Hippocampal formation (tissue), 2 donors: ENCODE measurements around the gene TRIAP1.
A peak's percentile ranks its signal among the peaks of the same experiment; 100 is the strongest.
"Not testable (repeated sequence)": the region's sequence is repeated elsewhere in the genome, so short reads cannot be mapped to it uniquely, and the experiment has no call there.

Source experiments
- DNase-seq, 2 donors: peaks; one replicate each; lab custom pipeline; 2025; lab: John Stamatoyannopoulos, UW

TRIAP1 gene

DNA sequence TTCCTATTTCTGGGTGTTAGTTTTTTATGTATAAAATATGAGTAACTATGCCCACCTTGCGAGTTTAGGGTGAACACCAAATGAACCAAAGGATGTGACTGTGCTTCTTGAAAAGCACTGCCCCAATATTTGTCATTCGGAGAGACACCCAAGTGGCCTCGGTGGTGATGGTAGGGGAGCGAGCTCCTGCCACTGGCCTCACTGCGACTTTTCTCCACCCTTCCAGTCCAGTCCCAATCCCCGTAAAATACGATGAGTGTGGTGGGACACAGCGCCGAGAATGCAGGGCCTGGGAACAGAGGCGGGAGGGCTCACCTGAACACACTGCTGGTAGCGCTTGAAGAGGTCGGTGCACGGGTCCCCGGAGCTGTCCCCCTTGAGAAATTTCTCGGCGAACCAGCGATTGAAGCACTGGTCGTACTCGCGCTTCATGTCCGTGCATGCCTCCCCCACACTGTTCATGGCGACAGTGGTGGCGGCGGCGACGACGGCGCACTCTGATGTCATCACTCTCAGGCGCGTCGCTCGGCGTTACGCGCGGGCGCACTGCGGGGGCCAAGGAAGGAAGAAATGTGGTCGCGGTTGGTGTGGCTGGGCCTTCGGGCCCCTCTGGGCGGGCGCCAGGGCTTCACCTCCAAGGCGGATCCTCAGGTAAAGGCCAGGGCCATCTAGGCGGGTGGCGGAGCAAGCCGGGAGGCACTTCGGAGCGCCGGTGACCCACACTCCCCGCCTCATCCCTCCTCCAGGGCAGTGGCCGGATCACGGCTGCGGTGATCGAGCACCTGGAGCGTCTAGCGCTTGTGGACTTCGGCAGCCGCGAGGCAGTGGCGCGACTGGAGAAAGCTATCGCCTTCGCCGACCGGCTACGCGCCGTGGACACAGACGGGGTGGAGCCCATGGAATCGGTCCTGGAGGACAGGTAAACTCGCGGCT is at the start of gene TRIAP1, which contains the start of gene GATC:
Gene TRIAP1, minus strand, starts transcription at position 474 of the 933 bp plus-strand sequence. Its CDS starts 12 bp downstream, at position 462.
Gene GATC, plus strand, starts transcription at position 534 of the 933 bp plus-strand sequence. Its CDS starts 37 bp downstream, at position 571.
- DNase-seq, result peak; percentile 58 to 78

DNA sequence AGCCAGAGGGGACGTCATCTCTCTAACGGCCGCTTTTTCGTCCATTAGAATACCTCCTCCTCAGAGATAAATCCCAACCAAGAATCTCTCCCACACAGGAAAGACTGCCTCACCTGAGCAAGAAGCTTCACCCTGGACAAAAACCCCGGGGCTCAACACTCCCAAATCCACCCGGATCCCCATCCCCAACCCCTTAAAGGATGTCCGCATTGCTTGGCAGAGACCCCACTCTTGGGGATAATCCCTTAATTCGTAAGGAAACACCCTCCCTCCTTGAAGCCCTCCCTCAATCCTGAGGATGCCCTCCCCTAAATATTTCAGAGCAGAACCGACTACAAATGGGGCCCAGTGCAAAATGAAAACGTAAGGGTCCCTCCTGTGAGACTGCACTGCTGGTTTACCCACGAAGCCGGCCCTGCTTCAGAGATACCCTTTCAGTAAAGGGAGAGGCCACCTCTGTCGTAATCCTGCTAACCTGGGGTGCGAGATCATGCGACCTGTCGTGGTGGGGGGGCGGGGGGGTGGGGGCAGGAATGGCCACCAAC is 49.1 kb upstream of the TRIAP1 start:
- no peak for DNase-seq

DNA sequence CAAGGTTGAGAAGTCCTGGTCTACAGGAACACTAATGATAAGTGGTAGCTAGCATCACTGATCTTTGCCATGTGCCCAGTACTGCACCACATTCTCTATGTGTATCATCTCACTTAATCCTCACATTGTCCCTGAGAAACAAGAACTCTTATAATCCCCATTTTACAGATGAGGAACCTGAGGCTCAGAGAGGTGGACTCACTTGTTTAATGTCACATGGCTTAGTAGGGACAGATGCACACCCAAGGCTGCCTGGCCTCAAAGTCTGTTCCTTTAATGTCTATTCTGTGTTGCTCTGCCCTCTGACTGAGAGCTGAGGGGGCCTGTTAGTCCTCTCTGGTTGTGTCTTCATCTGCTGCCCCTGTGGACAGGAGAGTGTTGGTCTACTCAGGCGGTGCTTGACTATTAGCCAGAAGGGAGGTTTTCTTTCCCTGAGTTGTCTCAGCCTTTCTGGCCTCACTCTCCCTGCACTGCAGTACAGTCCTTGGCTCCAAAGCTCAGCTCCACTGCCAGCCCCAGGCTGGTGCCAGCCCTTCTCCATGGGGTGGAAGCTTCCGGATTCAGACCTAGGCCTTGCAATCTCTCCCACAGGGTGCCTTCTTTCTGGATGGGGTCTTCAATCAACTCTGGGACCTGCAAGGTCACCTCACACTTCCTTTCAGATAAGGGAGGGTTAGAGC is 44.8 kb upstream of the TRIAP1 start:
- peak; percentile 16 to 34 for DNase-seq

DNA sequence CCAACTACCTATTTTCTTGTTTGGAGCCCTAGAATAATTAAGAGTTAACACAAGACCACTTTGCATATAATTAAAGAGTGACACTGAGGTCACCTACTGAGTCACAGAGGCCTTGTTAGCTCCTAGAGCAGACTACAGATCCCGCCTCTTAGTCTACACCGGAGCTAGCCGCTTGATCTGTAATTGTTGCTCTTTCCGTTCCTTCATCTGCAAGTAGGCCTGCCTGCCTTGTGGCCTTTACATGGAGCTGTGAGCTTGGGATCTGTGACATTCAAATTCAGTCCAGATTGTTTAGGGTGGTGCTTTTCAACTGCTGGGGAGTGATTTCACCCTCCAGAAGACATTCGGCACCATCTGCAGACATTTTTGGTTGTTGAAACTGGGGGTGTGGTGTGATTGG is 44.1 kb upstream of the TRIAP1 start:
- no peak for DNase-seq

DNA sequence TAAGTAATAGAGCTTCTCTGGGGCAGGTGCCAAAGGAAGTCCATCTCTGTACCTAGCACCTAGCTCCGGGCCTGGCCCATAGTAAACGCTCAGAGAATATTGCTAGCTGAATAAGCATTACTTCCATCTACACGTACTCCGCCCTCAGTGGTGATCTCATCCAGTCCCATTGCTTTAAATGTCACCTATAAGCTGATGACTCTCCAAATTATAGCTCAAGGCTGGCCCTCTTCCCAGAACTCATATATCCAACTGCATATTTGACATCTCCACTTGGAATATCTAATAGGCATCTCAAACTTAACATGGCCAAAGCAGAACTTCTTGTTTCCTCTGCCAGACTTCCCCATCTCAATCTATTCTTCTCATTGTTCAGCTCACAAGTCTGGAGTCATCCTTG is 42.8 kb upstream of the TRIAP1 start:
- no peak for DNase-seq

DNA sequence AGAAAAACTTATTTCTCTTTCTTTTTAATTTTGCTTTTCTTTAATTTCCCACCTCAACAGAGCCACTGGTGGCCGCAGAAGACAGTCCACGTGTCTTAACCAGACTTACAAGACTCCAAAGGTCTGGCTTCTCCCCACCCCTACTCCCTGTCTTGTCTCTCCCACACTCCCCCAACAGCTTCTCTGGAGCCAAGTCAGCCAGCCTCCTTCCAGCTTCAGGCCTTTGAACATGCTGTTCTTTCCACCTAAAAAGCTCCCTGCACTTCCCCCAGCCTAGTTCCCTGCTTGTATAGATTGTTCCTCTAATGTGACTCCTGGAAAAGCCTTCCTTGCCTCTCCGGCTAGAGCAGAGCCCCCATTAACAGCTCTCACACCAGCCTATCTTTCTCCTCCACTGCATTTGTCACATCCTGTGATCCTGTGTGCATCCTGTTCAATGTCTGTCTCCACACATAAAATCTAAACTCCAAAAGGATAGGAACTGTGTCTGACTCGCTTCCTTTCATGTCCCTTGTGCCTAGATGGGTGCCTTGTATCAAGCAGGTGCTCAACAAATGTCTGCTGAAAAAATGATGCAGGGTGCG is 42.0 kb upstream of the TRIAP1 start:
- DNase-seq, result peak in 1 of 2 donors; percentile 51

DNA sequence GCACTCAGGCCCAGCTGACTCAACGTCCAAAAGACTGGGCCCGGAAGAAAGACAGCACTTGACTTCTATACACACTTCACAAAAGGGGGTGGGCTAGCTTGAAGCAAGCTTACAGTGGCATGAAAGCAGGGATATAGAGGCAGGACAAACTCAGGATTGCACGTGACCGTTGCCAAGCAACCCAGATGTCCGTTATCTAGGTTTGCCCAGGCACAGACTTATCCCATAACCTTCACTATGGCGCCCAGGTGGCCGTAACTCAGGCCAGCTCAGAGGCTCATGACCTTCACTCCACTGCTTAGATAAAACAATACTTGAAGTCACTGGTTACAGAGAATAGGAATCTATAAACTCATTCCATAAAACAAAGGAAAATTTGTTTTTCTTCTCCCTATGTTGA is 41.4 kb upstream of the TRIAP1 start:
- not testable (repeated sequence) for DNase-seq

DNA sequence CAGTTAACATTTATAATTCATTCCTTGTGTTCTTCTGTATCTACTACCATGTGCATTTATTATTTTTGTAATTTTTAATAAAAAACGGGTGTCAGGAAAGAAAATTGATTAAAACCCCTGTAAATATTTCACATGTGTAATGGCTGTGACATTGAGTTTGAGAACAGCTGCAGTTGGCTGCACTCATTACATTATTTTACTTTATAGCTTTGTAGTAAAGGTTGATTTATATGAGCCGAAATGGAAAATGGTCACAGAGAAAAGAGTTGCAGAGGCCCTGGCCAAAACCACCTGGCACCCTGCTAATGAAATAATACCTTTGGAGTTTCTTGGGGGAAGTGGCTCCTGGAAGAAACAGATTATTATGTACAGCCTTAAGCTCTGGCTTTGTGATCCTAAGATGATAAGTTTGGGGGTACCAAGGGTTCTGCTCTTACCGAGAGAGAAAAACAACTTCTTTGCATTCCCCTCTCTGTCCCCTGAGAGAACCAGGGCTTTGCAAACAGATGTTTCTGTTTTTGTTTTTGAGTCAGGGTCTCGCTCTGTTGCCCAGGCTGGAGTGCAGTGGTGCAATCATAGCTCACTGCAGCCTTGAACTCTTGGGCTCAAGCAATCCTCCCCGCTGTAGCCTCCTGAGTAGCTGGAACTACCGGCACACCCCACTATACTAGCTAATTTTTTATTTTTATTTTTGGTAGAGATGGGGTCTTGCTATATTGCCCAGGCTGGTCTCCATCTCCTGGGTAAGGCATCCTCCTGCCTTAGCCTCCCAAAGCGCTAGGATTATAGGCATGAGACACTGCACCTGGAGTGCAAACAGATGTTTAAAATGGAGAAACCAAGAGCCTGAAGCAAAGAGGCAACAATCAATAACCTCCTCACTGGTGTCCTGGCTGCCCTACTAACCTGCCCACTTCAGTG is 40.0 kb upstream of the TRIAP1 start:
- DNase-seq, result no peak

DNA sequence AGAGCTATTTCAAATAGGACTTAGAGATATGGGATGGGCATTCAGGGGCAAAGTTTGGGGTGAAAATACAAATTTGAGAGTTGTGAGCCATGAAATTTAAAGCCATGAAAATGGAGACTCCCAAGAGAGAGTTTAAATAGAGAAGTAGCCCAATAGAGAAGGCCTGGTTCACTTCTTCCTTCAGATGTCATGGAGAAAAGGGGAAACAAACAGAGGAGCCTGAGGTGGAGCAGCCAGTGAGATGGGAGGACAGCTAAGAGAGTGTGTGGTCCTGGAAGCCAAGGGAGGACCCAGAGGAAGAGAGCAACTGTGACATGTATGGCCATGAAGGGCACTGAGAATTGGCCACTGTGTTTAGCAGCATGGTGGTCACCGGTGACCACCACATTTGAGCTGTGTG is 37.4 kb upstream of the TRIAP1 start:
- DNase-seq, result no peak

DNA sequence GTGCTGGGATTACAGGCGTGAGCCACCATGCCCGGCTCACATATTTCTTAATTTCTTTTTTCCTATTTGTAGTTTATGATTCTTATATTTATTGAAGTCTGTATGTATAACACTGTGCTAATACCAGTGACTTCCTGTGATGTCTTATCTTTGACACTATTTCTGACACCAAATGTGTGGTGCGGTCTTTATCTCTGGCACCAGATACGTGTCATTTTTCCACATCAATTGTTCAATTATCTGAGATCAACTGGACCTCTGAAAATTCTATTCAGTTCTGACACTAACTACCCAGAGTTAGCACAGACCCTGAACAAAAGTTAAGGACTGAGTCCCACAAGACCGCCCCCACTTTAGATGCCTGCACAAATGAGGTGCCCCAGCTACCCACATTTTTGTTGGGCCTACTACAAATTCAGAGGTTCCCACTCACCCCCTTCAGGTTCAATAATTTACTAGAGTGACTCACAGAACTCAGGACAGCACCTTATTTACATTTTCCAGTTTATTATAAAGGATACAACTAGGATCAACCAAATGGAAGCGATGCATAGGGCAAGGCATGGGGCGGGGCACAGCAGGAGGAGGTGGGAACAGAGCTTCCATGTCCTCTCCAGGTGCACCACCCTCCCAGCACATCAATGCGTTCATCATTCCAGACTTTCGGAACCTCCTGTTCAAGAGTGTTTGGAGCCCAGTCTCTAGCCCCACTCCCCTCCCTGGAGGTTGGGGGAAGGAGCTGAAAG is 35.0 kb upstream of the TRIAP1 start:
- DNase-seq, result no peak

DNA sequence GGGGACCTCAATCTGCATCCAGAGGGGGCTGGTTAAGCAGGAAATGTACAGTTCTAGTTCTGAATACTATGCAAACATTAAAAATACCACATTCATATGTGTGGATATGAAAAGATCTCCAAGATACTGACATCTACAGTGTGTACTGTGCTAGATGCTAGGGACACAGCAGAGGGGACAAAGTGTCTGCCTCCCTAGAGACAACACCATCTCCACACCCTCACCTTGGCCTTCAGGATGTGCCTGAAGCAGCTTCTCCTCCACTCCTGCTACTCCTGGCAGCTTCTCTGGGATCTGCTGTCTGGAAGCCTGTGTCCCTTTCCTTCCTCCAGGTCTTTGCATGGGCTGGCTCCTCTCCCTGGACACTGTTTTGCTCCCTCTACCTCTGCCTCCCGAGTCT is 34.0 kb upstream of the TRIAP1 start:
- DNase-seq, result no peak

DNA sequence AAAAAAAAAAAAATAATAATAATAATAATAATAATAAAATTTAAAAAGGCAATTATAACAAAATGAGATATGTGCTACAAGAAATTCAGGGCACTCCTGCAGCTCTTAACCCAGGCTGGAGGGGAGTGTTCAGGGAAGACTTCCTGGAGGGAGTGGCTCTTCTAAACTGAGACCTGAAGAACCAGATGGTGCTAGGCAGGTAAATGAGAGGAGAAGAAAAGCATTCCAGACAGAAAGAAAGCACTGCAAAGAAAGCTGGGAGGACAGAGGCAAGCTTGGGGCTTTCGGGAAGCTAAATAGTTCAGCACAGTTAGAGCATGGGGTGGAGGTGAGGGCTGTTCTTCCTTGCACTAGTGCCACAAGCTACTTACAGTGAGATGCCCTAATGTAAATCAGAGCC is 33.3 kb upstream of the TRIAP1 start:
- no peak for DNase-seq

DNA sequence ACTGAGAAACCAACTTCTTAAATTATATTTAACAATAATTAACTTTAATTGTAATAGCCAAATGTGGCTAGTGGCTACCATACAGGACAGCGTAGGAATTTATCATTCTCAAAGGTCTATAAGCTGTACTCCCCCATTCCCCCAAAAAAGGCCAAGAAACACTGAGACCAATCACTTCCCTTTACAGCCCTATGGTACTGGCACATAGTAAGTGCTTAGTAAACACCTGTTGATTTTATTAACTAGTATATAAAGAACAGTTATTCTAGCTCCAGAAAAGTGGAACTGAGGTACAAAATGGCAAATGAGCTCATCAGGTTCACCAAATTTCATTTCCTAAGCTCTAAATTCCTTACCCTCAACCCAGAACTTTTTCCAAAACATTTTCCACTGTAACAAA is 29.5 kb upstream of the TRIAP1 start:
- no peak for DNase-seq

DNA sequence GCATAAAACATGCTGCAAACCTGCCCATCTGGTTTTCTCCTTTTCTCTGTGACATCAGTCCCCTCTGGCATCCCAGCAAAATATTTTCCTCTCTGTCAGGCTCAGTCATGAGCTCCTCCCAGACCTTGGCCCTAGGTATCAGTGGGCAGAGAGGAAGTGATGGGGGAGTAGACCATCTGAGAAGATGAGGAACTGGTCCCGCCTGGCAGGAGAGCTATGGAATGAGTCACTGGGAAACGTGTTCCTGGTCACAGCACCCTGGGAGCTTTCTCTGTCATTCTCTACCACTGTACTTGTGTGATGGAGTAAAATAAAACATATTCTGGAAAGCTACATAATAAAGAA is 28.4 kb upstream of the TRIAP1 start:
- no peak for DNase-seq

DNA sequence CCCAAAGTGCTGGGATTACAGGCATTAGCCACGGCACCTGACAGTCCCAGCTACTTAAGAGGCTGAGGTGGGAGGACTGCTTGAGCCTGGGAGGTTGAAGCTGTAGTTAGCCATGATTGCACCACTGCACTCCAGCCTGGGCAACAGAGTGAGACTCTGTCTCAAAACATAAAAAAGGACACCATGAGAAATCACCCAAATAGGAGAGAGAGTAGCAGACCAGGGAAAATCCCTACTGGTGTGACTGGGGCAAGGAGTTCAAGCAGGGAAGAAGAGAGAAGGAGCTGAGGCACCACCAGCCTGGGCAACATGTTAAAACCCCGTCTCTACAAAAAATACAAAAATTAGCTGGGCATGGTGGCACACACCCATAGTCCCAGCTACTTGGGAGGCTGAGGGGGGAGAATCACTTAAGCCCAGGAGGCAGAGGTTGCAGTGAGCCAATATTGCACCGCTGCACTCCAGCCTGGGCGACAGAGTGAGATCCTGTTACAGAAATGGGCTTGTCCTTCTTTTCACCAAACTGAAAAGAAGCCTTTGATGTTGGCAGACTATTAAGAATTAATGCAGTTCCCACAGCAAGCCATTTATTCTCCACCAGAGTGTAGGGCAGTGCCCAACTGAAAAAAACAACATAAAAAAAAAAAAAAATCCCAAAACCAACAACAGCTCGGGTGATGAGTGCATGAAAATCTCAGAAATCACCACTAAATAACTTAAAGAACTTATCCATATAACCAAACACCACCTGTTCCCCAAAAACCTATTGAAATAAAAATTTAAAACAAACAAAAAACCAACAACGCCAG is 27.8 kb upstream of the TRIAP1 start:
- no peak for DNase-seq

DNA sequence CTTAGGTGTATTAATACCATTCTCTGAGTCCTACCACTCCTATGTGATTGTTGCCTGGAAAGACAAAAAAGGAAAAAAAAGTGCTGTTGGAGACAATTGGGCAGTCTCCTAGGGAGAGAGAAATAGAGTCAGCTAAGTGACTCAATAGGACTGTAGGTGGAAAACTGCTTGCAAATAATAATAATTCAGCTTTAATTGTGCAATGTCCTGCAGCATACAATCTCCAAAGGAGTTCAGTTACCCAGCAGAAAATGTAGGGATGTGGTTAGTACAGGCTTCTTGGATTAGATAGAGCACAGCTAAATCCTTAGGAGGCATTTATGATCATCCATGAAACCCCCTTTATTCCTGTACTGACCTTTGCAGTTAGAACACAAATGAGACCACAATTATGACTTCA is 26.3 kb upstream of the TRIAP1 start:
- DNase-seq, result no peak

DNA sequence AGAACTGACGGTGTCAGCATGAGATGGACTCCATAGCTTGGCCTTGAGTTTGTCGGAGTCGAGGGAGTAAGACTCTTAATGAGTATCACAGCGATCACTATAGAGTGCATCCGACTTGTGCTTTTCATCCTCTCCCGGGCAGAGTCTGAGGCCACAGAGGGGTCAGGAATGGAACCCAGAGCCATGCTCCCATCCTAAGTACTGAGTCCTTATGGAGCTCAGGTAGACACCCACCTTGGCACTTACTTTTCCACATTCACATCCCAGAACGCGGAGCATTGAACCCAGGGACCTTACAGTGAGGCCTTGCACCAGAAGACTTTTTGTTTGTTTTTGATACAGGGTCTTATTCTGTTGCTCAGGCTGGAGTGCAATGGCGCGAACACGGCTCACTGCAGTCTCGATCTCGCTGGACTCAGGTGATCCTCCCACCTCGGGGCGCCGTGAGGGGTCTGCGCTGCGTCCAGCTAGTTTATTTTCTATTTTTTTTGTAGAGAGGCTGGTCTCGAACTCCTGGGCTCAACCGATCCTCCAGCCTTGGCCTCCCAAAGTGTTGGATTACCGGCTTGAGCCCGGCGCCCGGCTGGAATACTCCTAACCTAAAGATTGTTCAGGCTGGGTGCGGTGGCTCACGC is 24.1 kb upstream of the TRIAP1 start:
- no peak for DNase-seq

DNA sequence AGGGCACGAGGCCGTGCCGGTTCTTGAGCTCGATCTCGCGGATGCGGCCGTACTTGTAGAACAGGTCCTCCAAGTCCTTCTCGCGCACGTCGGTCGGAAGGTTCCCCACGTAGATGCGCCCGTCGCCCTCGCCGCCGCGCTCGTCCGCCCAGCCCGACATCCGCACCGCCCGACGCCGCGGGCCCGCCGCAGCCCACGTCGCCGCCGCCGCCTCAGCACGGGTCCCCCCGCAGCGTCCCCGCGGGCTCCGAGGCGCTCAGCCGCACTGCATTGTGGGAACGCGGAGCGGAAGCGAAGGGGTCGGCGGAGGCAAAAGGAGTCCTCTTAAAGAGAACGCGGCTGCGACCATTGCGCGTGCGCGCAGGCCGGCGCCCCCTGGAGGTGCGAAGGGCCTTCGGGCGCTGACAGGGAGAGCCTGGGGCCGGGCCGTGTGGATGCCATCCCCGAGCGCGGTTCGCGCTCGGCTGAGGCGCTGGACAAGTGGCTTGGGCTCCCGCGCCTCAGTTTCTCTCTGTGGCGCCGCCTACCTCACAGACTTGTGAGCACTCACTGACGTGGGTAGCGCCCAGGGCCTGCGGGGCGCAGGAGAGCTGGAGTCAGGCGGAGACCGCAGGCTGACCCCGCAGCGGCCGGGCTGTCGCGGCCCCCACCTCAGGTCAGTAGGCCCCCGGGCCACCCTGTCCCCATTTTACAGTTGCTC is 23.4 kb upstream of the TRIAP1 start, which contains the start of gene SRSF9:
Gene SRSF9, minus strand, starts transcription at position 299 of the 700 bp plus-strand sequence. Its CDS starts 139 bp downstream, at position 160.
- DNase-seq, result peak; percentile 86 to 94
